DOHH2 (cell line): ENCODE measurements around the gene SPTBN4.

ENCODE experiments used
- H3F3A ChIP-seq: fragments of 200-600 bp; sonication (generic), shearing (Covaris generic); 2 replicates; pipeline ENCODE4 v1.6.0; 2016; ENCODE audit warnings: antibody characterized with exemption, mild to moderate bottlenecking; ENCODE audit not compliant: control insufficient read depth, insufficient read depth
- H3K27ac ChIP-seq: fragments of 200-600 bp; sonication (generic); 2 replicates; pipeline ENCODE4 v1.5.1; 2014; ENCODE audit warnings: low read depth, mild to moderate bottlenecking, low read length, moderate library complexity
- H3K27me3 ChIP-seq: fragments of 200-600 bp; sonication (generic); 2 replicates; pipeline ENCODE4 v1.6.1; 2014; ENCODE audit warnings: mild to moderate bottlenecking, low read length, mixed read lengths; ENCODE audit not compliant: control insufficient read depth
- H3K36me3 ChIP-seq: fragments of 200-600 bp; sonication (generic); 2 replicates; pipeline ENCODE4 v1.6.1; 2014; ENCODE audit warnings: mild to moderate bottlenecking, low read length, moderate library complexity, mixed read lengths; ENCODE audit not compliant: control insufficient read depth
- H3K4me1 ChIP-seq: fragments of 200-600 bp; sonication (generic); 2 replicates; pipeline ENCODE4 v1.6.1; 2014; ENCODE audit warnings: mild to moderate bottlenecking, low read length, mixed read lengths; ENCODE audit not compliant: control insufficient read depth
- H3K4me2 ChIP-seq: fragments of 200-600 bp; sonication (generic); 2 replicates; pipeline ENCODE4 v1.6.0; 2014; ENCODE audit warnings: mild to moderate bottlenecking, low read length, moderate library complexity
- H3K4me3 ChIP-seq: fragments of 200-600 bp; sonication (generic); 2 replicates; pipeline ENCODE4 v1.5.1; 2014; ENCODE audit warnings: mild to moderate bottlenecking, low read length, mixed read lengths
- H3K79me2 ChIP-seq: fragments of 200-600 bp; sonication (generic); 2 replicates; pipeline ENCODE4 v1.6.1; 2014; ENCODE audit warnings: mild to moderate bottlenecking, low read length, mixed read lengths; ENCODE audit not compliant: control insufficient read depth
- H3K9me2 ChIP-seq: fragments of 200-600 bp; sonication (generic); replicated peaks from 2 replicates; pipeline ENCODE4 v1.6.1; 2014; ENCODE audit warnings: mild to moderate bottlenecking, low read length, mixed read lengths; ENCODE audit not compliant: control insufficient read depth
- H3K9me3 ChIP-seq: fragments of 200-600 bp; sonication (generic); 2 replicates; pipeline ENCODE4 v1.6.1; 2014; ENCODE audit warnings: antibody characterized with exemption, low read length, mixed read lengths; ENCODE audit not compliant: control insufficient read depth, insufficient read depth
- H4K20me1 ChIP-seq: fragments of 200-600 bp; sonication (generic); 2 replicates; pipeline ENCODE4 v1.6.0; 2014; ENCODE audit warnings: low read depth, mild to moderate bottlenecking, antibody characterized with exemption, low read length, moderate library complexity; ENCODE audit not compliant: control insufficient read depth, insufficient read depth
- EZH2phosphoT487 ChIP-seq: fragments of 200-600 bp; sonication (generic); IDR thresholded peaks from 2 replicates; pipeline ENCODE4 v1.6.1; 2017; ENCODE audit warnings: borderline replicate concordance, mild to moderate bottlenecking, antibody characterized with exemption, low read length, moderate library complexity, mixed read lengths
- TF ChIP-seq, protein P1 (sequence below): fragments of 200-600 bp; sonication (generic); IDR thresholded peaks from one replicate; pipeline ENCODE4 v1.5.1; 2014; ENCODE audit warnings: antibody characterized with exemption, mild to moderate bottlenecking, low read depth, low read length; ENCODE audit not compliant: poor library complexity, severe bottlenecking

The SPTBN4 gene

DNA sequence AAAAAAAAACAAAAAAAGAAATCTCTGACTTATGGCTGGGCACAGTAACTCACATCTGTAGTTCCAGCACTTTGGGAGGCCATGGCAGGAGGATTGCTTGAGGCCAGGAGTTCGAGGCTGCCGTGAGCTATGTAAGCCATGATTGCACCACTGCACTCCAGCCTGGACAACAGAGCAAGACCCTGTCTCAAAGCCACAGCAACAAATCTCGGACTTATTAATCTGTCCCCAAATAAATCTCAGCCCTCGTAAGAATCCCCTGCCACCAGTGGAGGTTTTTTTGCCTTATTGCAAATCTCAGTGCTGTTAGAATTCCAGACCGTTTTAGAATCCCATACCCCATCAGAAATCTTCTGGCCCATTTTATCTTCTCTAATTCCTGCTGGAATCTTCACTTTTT lies 114.7 kb downstream of the SPTBN4 start:
- Histone ChIP-seq H3K9me3 (no peaks in the 10 kb centered on the region), H3K36me3 (peaks cover 37% of the 10 kb centered on the region), H3K4me2 (no peak overlapping the region), H3K9me2 (no peaks in the 10 kb centered on the region), H3K4me3 (no peak overlapping the region), H3K27me3 (no peaks in the 10 kb centered on the region), H4K20me1 (no peaks in the 10 kb centered on the region), H3K79me2 (peaks cover 9% of the 10 kb centered on the region), H3F3A (no peaks in the 10 kb centered on the region), H3K4me1 (peaks cover 17% of the 10 kb centered on the region), H3K27ac (no peak overlapping the region)
- TF ChIP-seq EZH2phosphoT487, result no peak
- TF ChIP-seq, protein P1, sequence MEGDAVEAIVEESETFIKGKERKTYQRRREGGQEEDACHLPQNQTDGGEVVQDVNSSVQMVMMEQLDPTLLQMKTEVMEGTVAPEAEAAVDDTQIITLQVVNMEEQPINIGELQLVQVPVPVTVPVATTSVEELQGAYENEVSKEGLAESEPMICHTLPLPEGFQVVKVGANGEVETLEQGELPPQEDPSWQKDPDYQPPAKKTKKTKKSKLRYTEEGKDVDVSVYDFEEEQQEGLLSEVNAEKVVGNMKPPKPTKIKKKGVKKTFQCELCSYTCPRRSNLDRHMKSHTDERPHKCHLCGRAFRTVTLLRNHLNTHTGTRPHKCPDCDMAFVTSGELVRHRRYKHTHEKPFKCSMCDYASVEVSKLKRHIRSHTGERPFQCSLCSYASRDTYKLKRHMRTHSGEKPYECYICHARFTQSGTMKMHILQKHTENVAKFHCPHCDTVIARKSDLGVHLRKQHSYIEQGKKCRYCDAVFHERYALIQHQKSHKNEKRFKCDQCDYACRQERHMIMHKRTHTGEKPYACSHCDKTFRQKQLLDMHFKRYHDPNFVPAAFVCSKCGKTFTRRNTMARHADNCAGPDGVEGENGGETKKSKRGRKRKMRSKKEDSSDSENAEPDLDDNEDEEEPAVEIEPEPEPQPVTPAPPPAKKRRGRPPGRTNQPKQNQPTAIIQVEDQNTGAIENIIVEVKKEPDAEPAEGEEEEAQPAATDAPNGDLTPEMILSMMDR, result no peak

DNA sequence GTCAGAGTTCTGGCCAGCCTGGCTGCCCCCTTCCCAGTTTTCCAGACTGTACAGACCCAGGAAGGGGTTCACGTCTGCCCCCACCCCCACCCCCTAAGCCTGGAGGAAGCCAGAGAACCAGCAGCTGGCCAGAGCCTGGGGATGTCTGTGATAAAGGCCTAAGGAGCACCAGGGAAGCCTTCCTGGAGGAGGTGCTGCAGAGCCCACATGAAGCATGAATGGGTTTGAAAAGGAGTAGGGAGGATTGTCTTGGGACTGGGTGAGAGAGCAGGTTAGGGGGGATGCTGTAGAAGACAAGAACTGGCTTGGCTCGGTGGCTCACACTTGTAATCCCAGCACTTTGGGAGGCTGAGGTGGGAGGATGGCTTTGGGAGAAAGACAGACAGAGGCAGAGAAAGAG lies 115.7 kb downstream of the SPTBN4 start:
- no peak overlapping the region for H3K4me3 ChIP-seq
- H4K20me1 ChIP-seq, result no peaks in the 10 kb centered on the region
- H3K79me2 ChIP-seq, result peaks cover 3% of the 10 kb centered on the region
- H3K9me3 ChIP-seq, result no peaks in the 10 kb centered on the region
- H3K4me2 ChIP-seq, result no peak overlapping the region
- no peaks in the 10 kb centered on the region for H3K27me3 ChIP-seq
- H3K36me3 ChIP-seq, result peaks cover 40% of the 10 kb centered on the region
- no peaks in the 10 kb centered on the region for H3K9me2 ChIP-seq
- H3K4me1 ChIP-seq, result peaks cover 13% of the 10 kb centered on the region
- no peak overlapping the region for H3K27ac ChIP-seq
- no peak for TF ChIP-seq EZH2phosphoT487
- TF ChIP-seq, protein P1, result no peak
- no peaks in the 10 kb centered on the region for H3F3A ChIP-seq

DNA sequence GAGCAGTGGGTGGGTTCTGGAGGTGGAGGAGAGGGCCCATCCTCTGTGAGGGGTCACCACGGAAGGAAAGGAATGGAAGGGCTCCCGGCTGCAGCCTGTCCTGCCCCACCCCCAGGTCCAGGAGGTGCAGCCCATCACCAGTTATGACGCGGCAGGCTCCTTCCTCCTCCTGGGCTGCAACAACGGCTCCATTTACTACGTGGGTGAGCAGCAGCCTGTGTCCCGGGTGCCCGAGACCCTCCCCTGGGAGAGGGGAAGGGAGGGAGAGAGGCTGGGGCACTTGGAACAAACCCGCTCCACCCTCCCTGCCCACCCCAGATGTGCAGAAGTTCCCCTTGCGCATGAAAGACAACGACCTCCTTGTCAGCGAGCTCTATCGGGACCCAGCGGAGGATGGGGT lies 116.5 kb downstream of the SPTBN4 start:
- no peaks in the 10 kb centered on the region for H3K27me3 ChIP-seq
- peaks cover 35% of the 10 kb centered on the region for H3K36me3 ChIP-seq
- H3K4me2 ChIP-seq, result no peak overlapping the region
- H3F3A ChIP-seq, result no peaks in the 10 kb centered on the region
- TF ChIP-seq, protein P1, result no peak
- TF ChIP-seq EZH2phosphoT487, result no peak
- peaks cover 5% of the 10 kb centered on the region for H3K4me1 ChIP-seq
- no peaks in the 10 kb centered on the region for H4K20me1 ChIP-seq
- H3K9me2 ChIP-seq, result no peaks in the 10 kb centered on the region
- no peaks in the 10 kb centered on the region for H3K9me3 ChIP-seq
- H3K27ac ChIP-seq, result no peak overlapping the region
- H3K4me3 ChIP-seq, result no peak overlapping the region
- no peaks in the 10 kb centered on the region for H3K79me2 ChIP-seq

DNA sequence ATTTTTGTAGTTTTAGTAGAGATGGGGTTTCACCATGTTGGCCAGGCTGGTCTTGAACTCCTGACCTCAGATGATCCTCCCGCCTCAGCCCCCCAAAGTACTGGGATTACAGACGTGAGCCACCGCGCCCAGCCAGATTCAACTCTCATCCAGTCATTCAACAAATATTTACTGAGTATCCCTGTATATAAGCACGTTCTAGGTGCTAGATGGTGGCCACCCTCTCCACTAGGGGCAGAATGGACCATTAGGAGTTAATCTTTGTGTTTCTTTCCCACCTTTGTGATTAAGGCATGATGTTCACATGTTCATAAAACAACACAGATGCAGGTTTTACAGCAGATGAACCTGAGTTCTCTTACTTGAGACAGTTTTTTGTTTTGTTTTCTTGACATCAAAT lies 117.2 kb downstream of the SPTBN4 start:
- no peaks in the 10 kb centered on the region for H4K20me1 ChIP-seq
- no peaks in the 10 kb centered on the region for H3K4me1 ChIP-seq
- H3K27ac ChIP-seq, result no peak overlapping the region
- no peaks in the 10 kb centered on the region for H3K79me2 ChIP-seq
- no peaks in the 10 kb centered on the region for H3K27me3 ChIP-seq
- no peaks in the 10 kb centered on the region for H3K9me3 ChIP-seq
- H3F3A ChIP-seq, result no peaks in the 10 kb centered on the region
- TF ChIP-seq, protein P1, result peak; percentile 40
- TF ChIP-seq EZH2phosphoT487, result no peak
- no peaks in the 10 kb centered on the region for H3K9me2 ChIP-seq
- no peak overlapping the region for H3K4me2 ChIP-seq
- no peak overlapping the region for H3K4me3 ChIP-seq
- H3K36me3 ChIP-seq, result peaks cover 34% of the 10 kb centered on the region
